ENCODE data around the gene DOP1A.

DNA sequence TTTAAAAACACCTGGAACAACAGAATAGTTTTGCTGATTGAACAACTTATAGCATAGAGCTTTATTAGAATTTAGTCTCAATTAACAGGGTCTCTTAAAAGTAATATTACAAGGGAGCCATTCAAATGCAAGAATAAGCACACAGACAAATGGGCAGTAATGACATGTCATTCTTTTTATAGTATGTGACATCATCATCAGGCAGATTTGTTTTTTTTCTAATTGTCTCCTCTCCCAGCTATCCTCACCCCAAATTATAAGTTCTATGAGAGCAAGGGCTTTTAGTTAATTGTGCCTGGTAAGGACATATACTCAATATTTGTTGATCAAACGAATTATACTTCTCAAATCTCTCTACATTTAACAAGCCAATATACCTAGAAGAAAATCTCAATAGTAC lies 114.6 kb downstream of the DOP1A start:
- TF ChIP-seq, protein P1, sequence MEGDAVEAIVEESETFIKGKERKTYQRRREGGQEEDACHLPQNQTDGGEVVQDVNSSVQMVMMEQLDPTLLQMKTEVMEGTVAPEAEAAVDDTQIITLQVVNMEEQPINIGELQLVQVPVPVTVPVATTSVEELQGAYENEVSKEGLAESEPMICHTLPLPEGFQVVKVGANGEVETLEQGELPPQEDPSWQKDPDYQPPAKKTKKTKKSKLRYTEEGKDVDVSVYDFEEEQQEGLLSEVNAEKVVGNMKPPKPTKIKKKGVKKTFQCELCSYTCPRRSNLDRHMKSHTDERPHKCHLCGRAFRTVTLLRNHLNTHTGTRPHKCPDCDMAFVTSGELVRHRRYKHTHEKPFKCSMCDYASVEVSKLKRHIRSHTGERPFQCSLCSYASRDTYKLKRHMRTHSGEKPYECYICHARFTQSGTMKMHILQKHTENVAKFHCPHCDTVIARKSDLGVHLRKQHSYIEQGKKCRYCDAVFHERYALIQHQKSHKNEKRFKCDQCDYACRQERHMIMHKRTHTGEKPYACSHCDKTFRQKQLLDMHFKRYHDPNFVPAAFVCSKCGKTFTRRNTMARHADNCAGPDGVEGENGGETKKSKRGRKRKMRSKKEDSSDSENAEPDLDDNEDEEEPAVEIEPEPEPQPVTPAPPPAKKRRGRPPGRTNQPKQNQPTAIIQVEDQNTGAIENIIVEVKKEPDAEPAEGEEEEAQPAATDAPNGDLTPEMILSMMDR (IDR thresholded peaks at IDR 0.05; ENCODE audit: low read depth, low read length, missing input control): no peak
- TF ChIP-seq RXRA (IDR thresholded peaks at IDR 0.05) (no peak), TAF1 (conservative IDR thresholded peaks at IDR 0.05) (no peak), JUND (IDR thresholded peaks at IDR 0.05) (no peak), GABPA (IDR thresholded peaks at IDR 0.05 in 1 of 2, conservative IDR thresholded peaks at IDR 0.05 in 1 of 2) (no peak), EGR1 (IDR thresholded peaks at IDR 0.05; ENCODE audit: low read depth in 2 of 2) (no peak)
